Stomach (tissue), 4 donors: ENCODE data around the gene C1orf56.

Experiments used
- CTCF ChIP-seq, 7 experiments: fragments of 450-650 bp in 4 of 7; fragments of 200-600 bp in 3 of 7; sonication (generic) in 3 of 7; IDR thresholded peaks; one replicate each; pipeline ENCODE4 v1.5.1; 2016 to 2019; ENCODE audit warnings: antibody characterized with exemption in 7 of 7, control low read depth in 2 of 7, mild to moderate bottlenecking in 1 of 7
- POLR2A ChIP-seq, 4 donors: fragments of 450-650 bp; IDR thresholded peaks; one replicate each; pipeline ENCODE4 v1.6.1; 2016; ENCODE audit warnings: antibody characterized with exemption in 4 of 4, control low read depth in 2 of 4, mild to moderate bottlenecking in 1 of 4, moderate library complexity in 1 of 4

- no peak for TF ChIP-seq POLR2A (IDR thresholded peaks at IDR 0.05)
- TF ChIP-seq CTCF (IDR thresholded peaks at IDR 0.05): no peak
Observed at GRCh38 chr1:151001602-151002001, 45.9 kb upstream of the C1orf56 start.
